SU-DHL-6 (cell line): ENCODE data around the gene MYOD1.

ENCODE experiments used
- EZH2phosphoT487 ChIP-seq: fragments of 200-600 bp; sonication (generic), shearing (Covaris generic); conservative IDR thresholded peaks from 2 replicates; pipeline ENCODE4 v1.6.1; 2018; ENCODE audit warnings: mild to moderate bottlenecking, antibody characterized with exemption, low read length, moderate library complexity, mixed read lengths
- TF ChIP-seq, protein P1 (sequence below): fragments of 200-600 bp; sonication (generic); IDR thresholded peaks from one replicate; pipeline ENCODE4 v1.5.1; 2017; ENCODE audit warnings: antibody characterized with exemption, mild to moderate bottlenecking, low read length, moderate library complexity; ENCODE audit not compliant: insufficient read depth, poor library complexity, severe bottlenecking

DNA sequence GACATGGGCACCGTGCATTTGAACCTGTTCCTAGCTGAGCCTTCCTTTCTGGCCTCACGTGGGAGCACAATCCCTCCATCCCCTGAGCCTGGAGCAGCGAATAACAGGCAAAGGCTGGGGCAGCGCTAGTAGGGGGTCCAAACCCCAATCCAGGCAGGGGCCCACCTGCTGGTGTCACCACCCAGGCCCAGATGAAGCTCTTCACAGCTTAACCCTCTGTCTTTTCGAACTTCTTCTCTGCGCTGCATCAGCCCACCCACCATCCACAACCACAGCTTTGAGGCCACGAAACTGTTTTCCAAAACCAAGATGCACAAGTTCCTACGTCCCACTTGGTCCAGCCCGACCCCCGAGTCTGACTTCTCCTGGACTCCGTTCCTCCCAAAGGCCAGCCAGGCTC lies 26.7 kb downstream of the MYOD1 start:
- TF ChIP-seq, protein P1, sequence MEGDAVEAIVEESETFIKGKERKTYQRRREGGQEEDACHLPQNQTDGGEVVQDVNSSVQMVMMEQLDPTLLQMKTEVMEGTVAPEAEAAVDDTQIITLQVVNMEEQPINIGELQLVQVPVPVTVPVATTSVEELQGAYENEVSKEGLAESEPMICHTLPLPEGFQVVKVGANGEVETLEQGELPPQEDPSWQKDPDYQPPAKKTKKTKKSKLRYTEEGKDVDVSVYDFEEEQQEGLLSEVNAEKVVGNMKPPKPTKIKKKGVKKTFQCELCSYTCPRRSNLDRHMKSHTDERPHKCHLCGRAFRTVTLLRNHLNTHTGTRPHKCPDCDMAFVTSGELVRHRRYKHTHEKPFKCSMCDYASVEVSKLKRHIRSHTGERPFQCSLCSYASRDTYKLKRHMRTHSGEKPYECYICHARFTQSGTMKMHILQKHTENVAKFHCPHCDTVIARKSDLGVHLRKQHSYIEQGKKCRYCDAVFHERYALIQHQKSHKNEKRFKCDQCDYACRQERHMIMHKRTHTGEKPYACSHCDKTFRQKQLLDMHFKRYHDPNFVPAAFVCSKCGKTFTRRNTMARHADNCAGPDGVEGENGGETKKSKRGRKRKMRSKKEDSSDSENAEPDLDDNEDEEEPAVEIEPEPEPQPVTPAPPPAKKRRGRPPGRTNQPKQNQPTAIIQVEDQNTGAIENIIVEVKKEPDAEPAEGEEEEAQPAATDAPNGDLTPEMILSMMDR: no peak
- no peak for TF ChIP-seq EZH2phosphoT487
